HTERT RPE-1 (cell line): ENCODE measurements around the gene NFS1.
"Not testable (repeated sequence)": the region's sequence is repeated elsewhere in the genome, so short reads cannot be mapped to it uniquely, and the experiment has no call there.

Experiments
- in situ Hi-C: fragments of 300-500 bp; cut with MboI; formaldehyde crosslinking; loops from 4 replicates; pipeline ENCODE4 v1.14.3; 2020; ENCODE audit warnings: low sequenced_read_pairs

Gene NFS1

GRCh38 chr20:35699127-35699956, at the start of gene NFS1, which contains the start of gene ROMO1:
Gene NFS1 (minus strand): TSS chr20:35699352. CDS start chr20:35699288, 64 bp downstream.
Gene ROMO1 (plus strand): TSS chr20:35699405. CDS start chr20:35699633, 228 bp downstream.
- in situ Hi-C loops, result no loop called here

- in situ Hi-C loops, result not testable (repeated sequence)
These were observed 45.3 kb upstream of the NFS1 start for GRCh38 chr20:35744492-35744841.

- in situ Hi-C loops, result no loop called here
These were observed 44.7 kb upstream of the NFS1 start for GRCh38 chr20:35743693-35744491.

GRCh38 chr20:35742741-35743523, 43.8 kb upstream of the NFS1 start:
- in situ Hi-C loops, result no loop called here

- in situ Hi-C loops, result no loop called here
These were observed 43.0 kb upstream of the NFS1 start, which contains the start of gene RBM39 for GRCh38 chr20:35741892-35742740. Gene RBM39 (minus strand): TSS chr20:35742260. CDS start chr20:35740874, 1,386 bp downstream.

GRCh38 chr20:35739294-35740163, 40.4 kb upstream of the NFS1 start:
- in situ Hi-C loops, result no loop called here

- in situ Hi-C loops, result no loop called here
These were observed 39.4 kb upstream of the NFS1 start for GRCh38 chr20:35738410-35739179.

- in situ Hi-C loops, result no loop called here
These were observed 38.7 kb upstream of the NFS1 start for GRCh38 chr20:35737865-35738333.

GRCh38 chr20:35735826-35736470, 36.8 kb upstream of the NFS1 start:
- in situ Hi-C loops, result no loop called here

GRCh38 chr20:35734777-35735649, 35.9 kb upstream of the NFS1 start:
- in situ Hi-C loops, result no loop called here

GRCh38 chr20:35734374-35734773, 35.2 kb upstream of the NFS1 start:
- in situ Hi-C loops, result no loop called here

- in situ Hi-C loops, result no loop called here
These were observed 33.5 kb upstream of the NFS1 start for GRCh38 chr20:35732644-35732982.

GRCh38 chr20:35731862-35732643, 32.9 kb upstream of the NFS1 start:
- in situ Hi-C loops, result no loop called here

GRCh38 chr20:35731469-35731788, 32.3 kb upstream of the NFS1 start:
- in situ Hi-C loops, result no loop called here

GRCh38 chr20:35730583-35731468, 31.7 kb upstream of the NFS1 start:
- in situ Hi-C loops, result no loop called here
